Smooth muscle cell (in vitro differentiated cells): ENCODE data around the gene FNBP1. TPM values are rescaled to one million over a fixed set of nuclear protein-coding genes. Genes with fewer than 3 reads are reported as not detected.

ENCODE experiments used
- DNase-seq: peaks from one replicate; lab custom pipeline; 2025; ENCODE audit not compliant: unreplicated experiment; lab: John Stamatoyannopoulos, UW
- H2AFZ ChIP-seq: fragments of 200-600 bp; sonication (generic); 2 replicates; pipeline ENCODE4 v1.6.0; 2016; ENCODE audit warnings: antibody characterized with exemption, low read depth, mild to moderate bottlenecking
- H3F3A ChIP-seq: fragments of 200-600 bp; sonication (generic); 2 replicates; pipeline ENCODE4 v1.6.0; 2017; ENCODE audit warnings: antibody characterized with exemption, low read depth
- H3K27ac ChIP-seq: fragments of 200-600 bp; sonication (generic); 2 replicates; pipeline ENCODE4 v1.5.1; 2016; ENCODE audit warnings: low read depth, mild to moderate bottlenecking
- H3K27me3 ChIP-seq: fragments of 200-600 bp; sonication (generic); 2 replicates; pipeline ENCODE4 v1.6.1; 2016; ENCODE audit warnings: low read depth, mild to moderate bottlenecking
- H3K36me3 ChIP-seq: fragments of 200-600 bp; sonication (generic); 2 replicates; pipeline ENCODE4 v1.5.1; 2016; ENCODE audit warnings: low read depth
- H3K4me1 ChIP-seq: fragments of 200-600 bp; sonication (generic); 2 replicates; pipeline ENCODE4 v1.5.1; 2016; ENCODE audit warnings: low read depth
- H3K4me2 ChIP-seq: fragments of 200-600 bp; sonication (generic); 2 replicates; pipeline ENCODE4 v1.6.0; 2016; ENCODE audit warnings: mild to moderate bottlenecking
- H3K4me3 ChIP-seq: fragments of 200-600 bp; sonication (generic); 2 replicates; pipeline ENCODE4 v1.5.1; 2016; ENCODE audit warnings: mild to moderate bottlenecking
- H3K79me2 ChIP-seq: fragments of 200-600 bp; sonication (generic); 2 replicates; pipeline ENCODE4 v1.6.0; 2016; ENCODE audit warnings: low read depth, mild to moderate bottlenecking
- H3K9ac ChIP-seq: fragments of 200-600 bp; sonication (generic); 2 replicates; pipeline ENCODE4 v1.6.0; 2016; ENCODE audit warnings: low read depth
- H3K9me3 ChIP-seq: fragments of 200-600 bp; sonication (generic); replicated peaks from 2 replicates; pipeline ENCODE4 v1.5.1; 2016; ENCODE audit warnings: low read depth
- H4K20me1 ChIP-seq: fragments of 200-600 bp; sonication (generic); 2 replicates; pipeline ENCODE4 v1.6.0; 2016; ENCODE audit warnings: low read depth
- WGBS: methylation state at CpG from one replicate; pipeline ENCODE4 v1.1.7; 2016; ENCODE audit warnings: low lambda C conversion rate; 5-methylcytosine and 5-hydroxymethylcytosine counted together
- microRNA-seq: library from miRNA; unstranded; fragments of <30 nt; microRNA quantifications from one replicate; pipeline ENCODE4, GENCODE V29; 2016; ENCODE audit warnings: borderline number of aligned reads
- polyA plus RNA-seq: library from polyadenylated mRNA; unstranded; fragments of >200 nt; fragmentation: Nextera tagmentation; extraction: Ambion mirVana; gene quantifications from 2 replicates; pipeline ENCODE4 v1.2.1, GENCODE V29; 2016
- small RNA-seq: library from RNA; depleted of rRNA; stranded (forward); fragments of <200 nt; gene quantifications from one replicate; pipeline ENCODE3, GENCODE V24; 2014
- total RNA-seq: library from RNA; depleted of rRNA; stranded (reverse); fragments of >200 nt; gene quantifications from 2 replicates; pipeline ENCODE4 v1.2.3, GENCODE V29; 2014
- TF ChIP-seq, protein P1 (sequence below): fragments of 200-600 bp; sonication (generic); IDR thresholded peaks from 2 replicates; pipeline ENCODE4 v1.5.1; 2017; ENCODE audit warnings: borderline replicate concordance, mild to moderate bottlenecking, antibody characterized with exemption; ENCODE audit not compliant: insufficient read depth, poor library complexity, severe bottlenecking

Gene FNBP1
- total and polyA plus RNA-seq, 2 experiments from 2014 or later, result 17.1 to 17.2 TPM

DNA sequence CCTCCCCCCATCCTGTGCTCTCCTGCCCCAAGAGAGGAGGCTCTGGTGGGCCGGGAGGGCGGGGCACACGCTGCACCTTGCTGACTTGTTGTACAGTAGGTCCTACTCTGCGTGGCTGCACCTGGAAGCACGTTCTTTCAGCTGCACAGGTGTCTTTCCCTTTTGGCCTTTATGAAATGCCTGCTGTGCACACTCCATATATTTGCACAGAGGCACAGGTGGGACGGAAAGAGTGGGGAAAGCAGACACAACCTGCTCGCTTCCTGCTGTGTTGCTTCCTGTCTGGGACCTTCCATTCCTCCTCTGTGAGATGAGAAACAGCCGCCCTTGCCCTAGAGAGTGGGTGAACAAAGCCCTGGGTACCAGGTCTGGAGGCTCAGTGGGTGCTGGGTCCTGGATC, 203.0 kb downstream of the FNBP1 start:
- H3F3A ChIP-seq, result peaks cover 16% of the 10 kb centered on the region
- peaks cover 43% of the 10 kb centered on the region for H3K79me2 ChIP-seq
- peak overlapping the region; percentile 83 for H3K27ac ChIP-seq
- H4K20me1 ChIP-seq, result peaks cover 44% of the 10 kb centered on the region
- no peaks in the 10 kb centered on the region for H3K36me3 ChIP-seq
- H3K4me3 ChIP-seq, result no peak overlapping the region
- DNase-seq, result no peak
- H3K9ac ChIP-seq, result no peak overlapping the region
- WGBS, result 95% methylated on average over 8 of the region's 8 CpGs
- H2AFZ ChIP-seq, result no peak overlapping the region
- H3K27me3 ChIP-seq, result no peaks in the 10 kb centered on the region
- H3K9me3 ChIP-seq, result no peaks in the 10 kb centered on the region
- H3K4me2 ChIP-seq, result no peak overlapping the region
- TF ChIP-seq, protein P1, sequence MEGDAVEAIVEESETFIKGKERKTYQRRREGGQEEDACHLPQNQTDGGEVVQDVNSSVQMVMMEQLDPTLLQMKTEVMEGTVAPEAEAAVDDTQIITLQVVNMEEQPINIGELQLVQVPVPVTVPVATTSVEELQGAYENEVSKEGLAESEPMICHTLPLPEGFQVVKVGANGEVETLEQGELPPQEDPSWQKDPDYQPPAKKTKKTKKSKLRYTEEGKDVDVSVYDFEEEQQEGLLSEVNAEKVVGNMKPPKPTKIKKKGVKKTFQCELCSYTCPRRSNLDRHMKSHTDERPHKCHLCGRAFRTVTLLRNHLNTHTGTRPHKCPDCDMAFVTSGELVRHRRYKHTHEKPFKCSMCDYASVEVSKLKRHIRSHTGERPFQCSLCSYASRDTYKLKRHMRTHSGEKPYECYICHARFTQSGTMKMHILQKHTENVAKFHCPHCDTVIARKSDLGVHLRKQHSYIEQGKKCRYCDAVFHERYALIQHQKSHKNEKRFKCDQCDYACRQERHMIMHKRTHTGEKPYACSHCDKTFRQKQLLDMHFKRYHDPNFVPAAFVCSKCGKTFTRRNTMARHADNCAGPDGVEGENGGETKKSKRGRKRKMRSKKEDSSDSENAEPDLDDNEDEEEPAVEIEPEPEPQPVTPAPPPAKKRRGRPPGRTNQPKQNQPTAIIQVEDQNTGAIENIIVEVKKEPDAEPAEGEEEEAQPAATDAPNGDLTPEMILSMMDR, result no peak
- H3K4me1 ChIP-seq, result peaks cover 8% of the 10 kb centered on the region

DNA sequence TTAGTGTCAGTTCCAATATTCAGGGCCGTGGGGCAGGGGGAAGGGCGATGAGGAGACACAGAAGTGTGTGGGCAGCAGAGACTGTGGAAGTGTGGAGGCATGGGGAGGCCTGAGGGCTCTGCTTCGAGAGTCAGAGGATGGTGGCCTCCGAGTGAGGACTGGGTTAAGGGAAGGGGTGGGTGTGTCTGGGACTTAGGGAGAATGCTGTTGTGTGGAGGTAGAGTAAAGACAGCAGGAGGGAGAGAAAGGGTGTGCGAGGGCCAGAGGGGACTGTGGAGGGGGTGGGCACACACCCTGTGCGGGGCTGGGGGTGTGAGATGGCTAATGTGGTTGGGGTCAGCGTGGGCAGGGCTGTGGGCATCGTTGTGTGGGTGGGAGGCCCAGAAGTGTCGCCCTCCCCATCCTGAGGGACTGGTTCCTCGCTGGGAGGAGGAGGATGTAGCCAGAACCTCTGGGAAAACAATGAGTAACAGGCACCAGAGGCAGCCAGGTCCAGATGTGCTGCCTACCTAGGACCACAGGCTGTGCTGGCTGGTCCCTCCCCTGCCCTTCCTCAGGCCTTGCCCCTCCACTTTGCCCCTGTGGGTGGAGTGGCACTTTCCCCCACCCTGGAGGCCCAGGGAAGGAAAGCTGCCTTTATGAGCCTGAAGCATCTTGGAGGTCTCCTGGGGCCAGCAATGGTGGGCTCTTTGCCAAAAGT, 203.5 kb downstream of the FNBP1 start:
- Histone ChIP-seq H3K27me3 (no peaks in the 10 kb centered on the region), H3K9me3 (no peaks in the 10 kb centered on the region), H3K36me3 (no peaks in the 10 kb centered on the region), H3K4me3 (no peak overlapping the region), H2AFZ (no peak overlapping the region), H3K79me2 (peaks cover 46% of the 10 kb centered on the region), H3K27ac (peak overlapping the region; percentile 83), H3K4me2 (peak overlapping the region; percentile 53), H3K4me1 (peaks cover 8% of the 10 kb centered on the region), H3K9ac (peak overlapping the region; percentile 7), H3F3A (peaks cover 16% of the 10 kb centered on the region), H4K20me1 (peaks cover 39% of the 10 kb centered on the region)
- WGBS, result 56% methylated on average over 9 of the region's 10 CpGs
- TF ChIP-seq, protein P1, result no peak
- DNase-seq, result no peak

DNA sequence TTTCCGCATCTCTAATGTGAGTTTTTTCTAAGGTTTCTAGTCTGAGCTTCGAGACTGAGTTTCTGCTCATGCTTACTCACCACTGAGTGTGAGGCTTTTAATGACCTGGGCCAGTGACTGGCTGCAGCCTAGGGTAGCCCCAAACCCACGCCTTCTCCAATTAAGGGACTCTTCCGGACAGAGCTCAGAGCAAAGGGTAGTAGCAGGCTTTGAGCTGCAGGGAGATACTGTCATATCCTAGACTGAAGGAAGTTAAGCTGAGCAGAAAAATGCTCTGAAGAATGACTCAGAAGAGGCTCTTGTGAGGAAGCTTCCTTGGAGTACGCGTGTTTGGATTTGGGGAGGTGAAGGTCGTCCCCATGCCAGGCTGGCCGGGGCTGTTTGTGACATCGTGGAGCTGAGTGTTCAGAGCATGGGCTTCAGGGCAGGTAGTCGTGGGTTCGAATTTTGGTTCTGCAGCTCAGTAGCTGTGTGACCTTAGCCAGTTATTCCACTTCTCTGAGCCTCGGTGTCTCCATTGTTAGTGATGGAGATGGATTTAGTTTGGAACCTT, 204.2 kb downstream of the FNBP1 start:
- Histone ChIP-seq H3K27me3 (no peaks in the 10 kb centered on the region), H3K4me1 (peaks cover 12% of the 10 kb centered on the region), H3K9me3 (no peaks in the 10 kb centered on the region), H3K27ac (peak overlapping the region; percentile 83), H3K79me2 (peaks cover 53% of the 10 kb centered on the region), H2AFZ (no peak overlapping the region), H3K4me3 (no peak overlapping the region), H3K9ac (peak overlapping the region; percentile 7), H3F3A (peaks cover 16% of the 10 kb centered on the region), H3K36me3 (no peaks in the 10 kb centered on the region), H4K20me1 (peaks cover 39% of the 10 kb centered on the region), H3K4me2 (peak overlapping the region; percentile 78)
- 30% methylated on average over 12 of the region's 12 CpGs for WGBS
- DNase-seq, result no peak
- TF ChIP-seq, protein P1, result no peak

Small RNA genes lying within 50 kb of the gene (microRNA-seq; reads per million reads assigned to microRNA genes)
- gene MIR6855, result not detected

Small RNA genes lying within 50 kb of the gene (small RNA-seq; reads per million reads assigned to genes)
- gene MIR6855, result not detected

Other genes starting within 250 kb of the FNBP1 start
- 43.4 and 60.0 TPM in 2 replicates for gene TOR1B, start 240.0 kb downstream of the FNBP1 start, total RNA-seq
- gene TOR1B, start 240.0 kb downstream of the FNBP1 start, polyA plus RNA-seq, result 10.3 and 13.8 TPM in 2 replicates
- 38.8 and 46.1 TPM in 2 replicates for gene TOR1A, start 219.1 kb downstream of the FNBP1 start, total RNA-seq
- gene TOR1A, start 219.1 kb downstream of the FNBP1 start, polyA plus RNA-seq, result 38.5 and 43.1 TPM in 2 replicates
- 38.0 and 42.3 TPM in 2 replicates for gene C9orf78, start 207.9 kb downstream of the FNBP1 start, total RNA-seq
- gene C9orf78, start 207.9 kb downstream of the FNBP1 start, polyA plus RNA-seq, result 53.8 and 78.0 TPM in 2 replicates
- 14.6 and 22.3 TPM in 2 replicates for gene USP20, start 207.7 kb downstream of the FNBP1 start, total RNA-seq
- gene USP20, start 207.7 kb downstream of the FNBP1 start, polyA plus RNA-seq, result 29.7 and 35.7 TPM in 2 replicates
- 42.7 and 42.9 TPM in 2 replicates for gene GPR107, start 10.7 kb upstream of the FNBP1 start, total RNA-seq
- gene GPR107, start 10.7 kb upstream of the FNBP1 start, polyA plus RNA-seq, result 16.2 and 19.1 TPM in 2 replicates
- 28.0 and 39.8 TPM in 2 replicates for gene NCS1, start 129.2 kb upstream of the FNBP1 start, total RNA-seq
- 49.7 and 59.3 TPM in 2 replicates for gene NCS1, start 129.2 kb upstream of the FNBP1 start, polyA plus RNA-seq
- gene HMCN2, start 222.6 kb upstream of the FNBP1 start, total RNA-seq, result under 0.01 and 1.3 TPM in 2 replicates
- gene HMCN2, start 222.6 kb upstream of the FNBP1 start, polyA plus RNA-seq, result 0.43 TPM in 1 of 2 replicates, not detected in the other